PFSK-1 (cell line): ENCODE measurements around the gene FOS.

Source experiments
- FOXP2 ChIP-seq: optimal IDR thresholded peaks from 2 replicates; pipeline ENCODE3; 2011; ENCODE audit warnings: borderline replicate concordance, control low read depth, inconsistent platforms; ENCODE audit not compliant: insufficient read depth; ENCODE audit errors: extremely low read length, extremely low read depth
- POLR2AphosphoS5 ChIP-seq: IDR thresholded peaks from 2 replicates; pipeline ENCODE4 v1.6.1; 2012; ENCODE audit warnings: low read depth, mild to moderate bottlenecking, control low read depth, low read length, moderate library complexity
- SIN3A ChIP-seq: IDR thresholded peaks from 2 replicates; pipeline ENCODE4 v1.6.1; 2012; ENCODE audit warnings: mild to moderate bottlenecking, low read length, moderate library complexity, borderline replicate concordance; ENCODE audit not compliant: insufficient read depth
- TAF1 ChIP-seq: IDR thresholded peaks from 2 replicates; pipeline ENCODE4 v1.6.1; 2012; ENCODE audit warnings: low read length, control low read depth, borderline replicate concordance; ENCODE audit not compliant: insufficient read depth
- TF ChIP-seq, protein P1 (sequence below), 2 experiments: IDR thresholded peaks; 2 replicates each; pipeline versions ENCODE4 v1.6.1 to v1.8.0; 2011 to 2012; ENCODE audit warnings: low read depth in 2 of 2, low read length in 2 of 2, control low read depth in 1 of 2, inconsistent platforms in 1 of 2, mild to moderate bottlenecking in 1 of 2, moderate library complexity in 1 of 2; ENCODE audit not compliant: insufficient read depth in 1 of 2

Gene FOS

GRCh38 chr14:75295061-75295461, 16.4 kb downstream of the FOS start:
- no peak for TF ChIP-seq TAF1
- TF ChIP-seq FOXP2 = no peak
- TF ChIP-seq, protein P1, sequence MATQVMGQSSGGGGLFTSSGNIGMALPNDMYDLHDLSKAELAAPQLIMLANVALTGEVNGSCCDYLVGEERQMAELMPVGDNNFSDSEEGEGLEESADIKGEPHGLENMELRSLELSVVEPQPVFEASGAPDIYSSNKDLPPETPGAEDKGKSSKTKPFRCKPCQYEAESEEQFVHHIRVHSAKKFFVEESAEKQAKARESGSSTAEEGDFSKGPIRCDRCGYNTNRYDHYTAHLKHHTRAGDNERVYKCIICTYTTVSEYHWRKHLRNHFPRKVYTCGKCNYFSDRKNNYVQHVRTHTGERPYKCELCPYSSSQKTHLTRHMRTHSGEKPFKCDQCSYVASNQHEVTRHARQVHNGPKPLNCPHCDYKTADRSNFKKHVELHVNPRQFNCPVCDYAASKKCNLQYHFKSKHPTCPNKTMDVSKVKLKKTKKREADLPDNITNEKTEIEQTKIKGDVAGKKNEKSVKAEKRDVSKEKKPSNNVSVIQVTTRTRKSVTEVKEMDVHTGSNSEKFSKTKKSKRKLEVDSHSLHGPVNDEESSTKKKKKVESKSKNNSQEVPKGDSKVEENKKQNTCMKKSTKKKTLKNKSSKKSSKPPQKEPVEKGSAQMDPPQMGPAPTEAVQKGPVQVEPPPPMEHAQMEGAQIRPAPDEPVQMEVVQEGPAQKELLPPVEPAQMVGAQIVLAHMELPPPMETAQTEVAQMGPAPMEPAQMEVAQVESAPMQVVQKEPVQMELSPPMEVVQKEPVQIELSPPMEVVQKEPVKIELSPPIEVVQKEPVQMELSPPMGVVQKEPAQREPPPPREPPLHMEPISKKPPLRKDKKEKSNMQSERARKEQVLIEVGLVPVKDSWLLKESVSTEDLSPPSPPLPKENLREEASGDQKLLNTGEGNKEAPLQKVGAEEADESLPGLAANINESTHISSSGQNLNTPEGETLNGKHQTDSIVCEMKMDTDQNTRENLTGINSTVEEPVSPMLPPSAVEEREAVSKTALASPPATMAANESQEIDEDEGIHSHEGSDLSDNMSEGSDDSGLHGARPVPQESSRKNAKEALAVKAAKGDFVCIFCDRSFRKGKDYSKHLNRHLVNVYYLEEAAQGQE (IDR thresholded peaks at IDR 0.05; ENCODE audit: insufficient read depth in 1 of 2, low read depth in 2 of 2, low read length in 2 of 2) = no peak
- no peak for TF ChIP-seq SIN3A
- TF ChIP-seq POLR2AphosphoS5 = no peak

- TF ChIP-seq POLR2AphosphoS5 (no peak), SIN3A (no peak)
- TF ChIP-seq, protein P1 (IDR thresholded peaks at IDR 0.05; ENCODE audit: insufficient read depth in 1 of 2, low read depth in 2 of 2, low read length in 2 of 2) = no peak
Observed at GRCh38 chr14:75295491-75296345, 17.1 kb downstream of the FOS start.

GRCh38 chr14:75297411-75298040, 18.9 kb downstream of the FOS start:
- no peak for TF ChIP-seq FOXP2
- TF ChIP-seq SIN3A = no peak
- TF ChIP-seq TAF1 = no peak
- TF ChIP-seq POLR2AphosphoS5 = no peak
- TF ChIP-seq, protein P1 (IDR thresholded peaks at IDR 0.05; ENCODE audit: insufficient read depth in 1 of 2, low read depth in 2 of 2, low read length in 2 of 2) = no peak

GRCh38 chr14:75298187-75298965, 19.7 kb downstream of the FOS start:
- TF ChIP-seq, protein P1 (IDR thresholded peaks at IDR 0.05; ENCODE audit: insufficient read depth in 1 of 2, low read depth in 2 of 2, low read length in 2 of 2) = no peak
- no peak for TF ChIP-seq TAF1
- no peak for TF ChIP-seq POLR2AphosphoS5
- no peak for TF ChIP-seq FOXP2
- no peak for TF ChIP-seq SIN3A

DNA sequence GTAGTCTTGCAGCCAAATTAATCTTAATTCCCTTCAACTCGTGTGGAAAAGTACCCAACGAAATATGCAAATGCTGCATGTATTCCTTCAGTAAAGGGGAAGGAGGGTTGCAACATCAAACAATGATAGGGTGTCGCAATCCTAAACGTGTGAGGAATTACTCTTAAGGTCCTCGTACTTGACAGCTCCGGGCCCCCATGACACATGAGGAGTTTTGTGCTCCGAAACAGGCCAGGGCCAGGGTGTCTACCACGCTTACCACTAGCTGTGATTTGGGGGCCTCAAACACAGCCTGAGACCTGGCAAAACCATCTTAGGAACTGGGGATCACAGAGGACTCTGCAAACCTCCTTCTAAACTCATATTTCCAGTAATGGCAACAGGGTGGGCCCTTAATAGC, 20.4 kb downstream of the FOS start:
- TF ChIP-seq SIN3A (no peak), FOXP2 (no peak), TAF1 (no peak), POLR2AphosphoS5 (no peak)
- TF ChIP-seq, protein P1 (IDR thresholded peaks at IDR 0.05; ENCODE audit: insufficient read depth in 1 of 2, low read depth in 2 of 2, low read length in 2 of 2) = no peak
